Measurements from ENCODE around the gene TBC1D9B. TPM values are rescaled to one million over a fixed set of nuclear protein-coding genes. Genes with fewer than 3 reads are reported as not detected.

The TBC1D9B gene
- polyA plus RNA-seq, 4 donors: 32.4 to 80.6 (median 54.7) TPM

DNA sequence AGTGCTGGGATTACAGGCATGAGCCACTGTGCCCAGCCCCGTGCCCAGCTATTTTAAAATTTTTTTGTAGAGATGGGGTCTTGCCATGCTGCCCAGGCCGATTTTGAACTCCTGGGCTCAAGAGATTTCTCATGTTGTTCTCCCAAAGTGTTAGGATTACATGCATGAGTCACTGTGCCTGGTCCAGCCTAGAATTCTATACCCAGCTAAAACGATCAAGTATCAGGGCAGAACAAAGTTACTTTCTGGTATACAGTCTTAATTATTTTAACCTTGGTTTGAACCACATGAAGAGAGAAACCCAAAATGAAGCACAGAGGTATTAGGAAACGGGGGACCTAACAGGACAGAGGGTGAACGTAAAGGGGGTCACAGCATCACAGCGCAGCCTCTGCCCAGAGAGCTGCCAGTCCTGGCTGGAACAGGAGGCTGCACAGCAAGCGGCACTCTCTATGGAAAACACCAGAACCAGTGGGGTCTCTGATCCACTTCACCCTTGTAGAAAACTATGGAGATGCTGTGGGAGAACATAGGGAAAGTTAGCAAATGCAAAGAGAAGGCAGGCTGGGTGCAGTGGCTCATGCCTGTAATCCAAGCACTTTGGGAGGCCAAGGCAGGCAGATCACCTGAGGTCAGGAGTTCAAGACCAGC lies 76.8 kb downstream of the TBC1D9B start:
- FAIRE-seq (no peak), DNase-seq (no peak)
- Histone ChIP-seq H3K9me3 (ENCODE audit: control insufficient read depth in 2 of 2, insufficient read depth in 1 of 2, low read depth in 1 of 2, low read length in 1 of 2) (no peaks in the 10 kb centered on the region), H3K27me3 (ENCODE audit: control insufficient read depth in 3 of 3, insufficient read depth in 3 of 3, low read length in 3 of 3) (no peaks in the 10 kb centered on the region), H3K27ac (ENCODE audit: low read depth in 1 of 3, low read length in 2 of 3) (no peak overlapping the region), H3K36me3 (ENCODE audit: control insufficient read depth in 3 of 3, insufficient read depth in 2 of 3, low read depth in 1 of 3, low read length in 3 of 3) (peaks cover 26 to 81% (median 40%) of the 10 kb centered on the region in 3 donors), H3K4me1 (ENCODE audit: control insufficient read depth in 3 of 3, insufficient read depth in 2 of 3, low read depth in 1 of 3, low read length in 2 of 3) (peaks cover 0 to 20% (median 1%) of the 10 kb centered on the region in 3 donors), H3K4me3 (ENCODE audit: low read depth in 1 of 3, low read length in 3 of 3) (no peak overlapping the region)
- WGBS, 3 donors: 93 to 98% (median 94%) methylated on average over 7 of the region's 7 CpGs

DNA sequence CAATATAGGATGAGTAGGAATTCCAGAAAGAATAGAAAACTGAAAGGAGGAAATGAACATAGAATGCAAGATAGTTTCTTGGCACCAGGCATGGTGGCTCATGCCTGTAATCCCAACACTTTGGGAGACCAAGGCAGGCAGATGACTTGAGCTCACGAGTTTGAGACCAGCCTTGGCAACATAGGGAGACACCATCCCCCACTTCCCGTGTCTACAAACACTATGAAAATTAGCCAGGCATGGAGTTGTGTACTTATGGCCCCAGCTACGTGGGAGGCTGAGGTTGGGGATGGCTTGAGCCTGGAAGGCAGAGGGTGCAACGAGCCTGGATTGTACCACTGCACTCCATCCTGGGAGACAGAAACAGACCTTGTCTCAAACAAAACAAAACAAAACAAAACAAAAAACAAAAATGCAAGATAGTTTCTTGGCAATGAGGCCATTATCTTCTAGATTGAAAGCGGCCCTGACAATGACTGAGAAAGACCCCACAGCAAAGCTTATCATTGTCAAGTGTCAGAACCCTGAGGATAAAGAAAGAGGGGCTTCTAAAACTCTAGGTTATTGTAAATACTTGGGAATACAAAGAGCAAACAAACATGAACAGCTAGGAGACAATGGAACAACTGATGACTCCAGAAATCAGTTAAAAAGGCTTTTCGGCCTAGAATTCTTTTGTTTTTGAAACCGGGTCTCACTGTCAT lies 77.8 kb downstream of the TBC1D9B start:
- Histone ChIP-seq H3K27me3 (ENCODE audit: control insufficient read depth in 3 of 3, insufficient read depth in 3 of 3, low read length in 3 of 3) (no peaks in the 10 kb centered on the region), H3K4me1 (ENCODE audit: control insufficient read depth in 3 of 3, insufficient read depth in 2 of 3, low read depth in 1 of 3, low read length in 2 of 3) (peaks cover 0 to 30% (median 5%) of the 10 kb centered on the region in 3 donors), H3K36me3 (ENCODE audit: control insufficient read depth in 3 of 3, insufficient read depth in 2 of 3, low read depth in 1 of 3, low read length in 3 of 3) (peaks cover 31 to 90% (median 48%) of the 10 kb centered on the region in 3 donors), H3K4me3 (ENCODE audit: low read depth in 1 of 3, low read length in 3 of 3) (no peak overlapping the region), H3K27ac (ENCODE audit: low read depth in 1 of 3, low read length in 2 of 3) (no peak overlapping the region), H3K9me3 (ENCODE audit: control insufficient read depth in 2 of 2, insufficient read depth in 1 of 2, low read depth in 1 of 2, low read length in 1 of 2) (no peaks in the 10 kb centered on the region)
- DNase-seq: no peak
- 89 to 94% (median 90%) methylated on average over 7 of the region's 7 CpGs for WGBS, 3 donors
- no peak for FAIRE-seq

DNA sequence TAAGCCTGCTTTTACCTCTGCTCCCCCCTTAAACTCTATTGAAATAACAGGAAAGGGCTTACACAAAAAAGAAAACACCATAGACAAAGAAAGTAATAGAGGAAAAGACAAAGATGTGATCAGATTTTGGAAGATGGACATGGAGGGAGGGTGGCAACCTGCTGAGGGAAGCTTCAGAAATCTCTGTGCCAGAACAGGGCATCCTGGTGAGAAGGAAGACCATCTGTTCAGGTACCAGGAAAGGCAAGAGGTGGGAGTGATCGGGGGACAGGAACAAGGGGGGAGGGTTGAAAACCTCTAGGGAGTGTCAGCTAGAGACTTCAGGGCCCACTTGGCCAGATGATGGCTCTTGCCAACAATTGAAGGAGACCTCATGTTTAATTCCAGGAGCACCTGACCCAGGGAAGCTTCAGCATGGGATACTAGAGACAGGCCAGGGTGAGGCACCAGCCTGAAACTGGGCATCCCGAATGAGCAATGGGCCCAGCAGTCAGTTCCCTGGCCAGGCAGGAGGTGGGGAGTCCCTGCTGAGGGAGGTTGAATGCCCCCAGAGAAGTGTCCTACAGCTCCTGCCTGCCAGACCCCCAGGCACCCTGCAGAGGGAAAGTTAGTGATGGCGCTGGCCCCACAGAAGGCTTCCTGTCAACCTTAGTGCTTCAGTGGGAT lies 78.8 kb downstream of the TBC1D9B start:
- Histone ChIP-seq H3K27ac (ENCODE audit: low read depth in 1 of 3, low read length in 2 of 3) (no peak overlapping the region), H3K9me3 (ENCODE audit: control insufficient read depth in 2 of 2, insufficient read depth in 1 of 2, low read depth in 1 of 2, low read length in 1 of 2) (no peaks in the 10 kb centered on the region), H3K4me3 (ENCODE audit: low read depth in 1 of 3, low read length in 3 of 3) (no peak overlapping the region), H3K27me3 (ENCODE audit: control insufficient read depth in 3 of 3, insufficient read depth in 3 of 3, low read length in 3 of 3) (no peaks in the 10 kb centered on the region), H3K36me3 (ENCODE audit: control insufficient read depth in 3 of 3, insufficient read depth in 2 of 3, low read depth in 1 of 3, low read length in 3 of 3) (peaks cover 33 to 96% (median 50%) of the 10 kb centered on the region in 3 donors), H3K4me1 (ENCODE audit: control insufficient read depth in 3 of 3, insufficient read depth in 2 of 3, low read depth in 1 of 3, low read length in 2 of 3) (peaks cover 3 to 38% (median 5%) of the 10 kb centered on the region in 3 donors)
- DNase-seq (no peak), FAIRE-seq (no peak)
- 93 to 97% (median 94%) methylated on average over 3 of the region's 3 CpGs for WGBS, 3 donors

DNA sequence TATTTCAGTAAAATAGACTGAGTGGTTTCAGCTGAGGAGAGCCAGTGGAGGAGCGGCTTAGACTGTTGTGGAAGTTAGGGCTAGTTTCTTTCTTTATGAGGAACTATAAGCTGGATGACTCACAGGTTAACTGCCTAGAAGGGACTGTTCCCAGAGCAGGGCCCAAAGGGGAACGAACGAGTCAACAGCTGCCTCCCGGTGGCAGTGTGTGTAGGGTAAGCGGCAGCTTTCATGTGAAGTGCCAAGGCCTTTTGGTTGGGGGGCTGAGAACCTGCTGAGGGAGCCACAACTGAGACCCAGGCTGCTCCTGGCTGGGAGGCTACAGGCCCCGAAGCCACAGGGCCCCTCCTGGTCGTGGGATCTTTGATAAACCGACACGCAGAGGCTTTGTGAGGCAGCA lies 80.0 kb downstream of the TBC1D9B start:
- WGBS, 3 donors: 17 to 43% (median 32%) methylated on average over 9 of the region's 9 CpGs
- Histone ChIP-seq H3K9me3 (ENCODE audit: control insufficient read depth in 2 of 2, insufficient read depth in 1 of 2, low read depth in 1 of 2, low read length in 1 of 2) (no peaks in the 10 kb centered on the region), H3K27me3 (ENCODE audit: control insufficient read depth in 3 of 3, insufficient read depth in 3 of 3, low read length in 3 of 3) (no peaks in the 10 kb centered on the region), H3K27ac (ENCODE audit: low read depth in 1 of 3, low read length in 2 of 3) (peak overlapping the region; percentile 53 to 77 (median 72)), H3K4me1 (ENCODE audit: control insufficient read depth in 3 of 3, insufficient read depth in 2 of 3, low read depth in 1 of 3, low read length in 2 of 3) (peaks cover 4 to 48% (median 5%) of the 10 kb centered on the region in 3 donors), H3K36me3 (ENCODE audit: control insufficient read depth in 3 of 3, insufficient read depth in 2 of 3, low read depth in 1 of 3, low read length in 3 of 3) (peaks cover 25 to 96% (median 46%) of the 10 kb centered on the region in 3 donors), H3K4me3 (ENCODE audit: low read depth in 1 of 3, low read length in 3 of 3) (no peak overlapping the region)
- DNase-seq: peak; percentile 75 to 89
- no peak for FAIRE-seq

DNA sequence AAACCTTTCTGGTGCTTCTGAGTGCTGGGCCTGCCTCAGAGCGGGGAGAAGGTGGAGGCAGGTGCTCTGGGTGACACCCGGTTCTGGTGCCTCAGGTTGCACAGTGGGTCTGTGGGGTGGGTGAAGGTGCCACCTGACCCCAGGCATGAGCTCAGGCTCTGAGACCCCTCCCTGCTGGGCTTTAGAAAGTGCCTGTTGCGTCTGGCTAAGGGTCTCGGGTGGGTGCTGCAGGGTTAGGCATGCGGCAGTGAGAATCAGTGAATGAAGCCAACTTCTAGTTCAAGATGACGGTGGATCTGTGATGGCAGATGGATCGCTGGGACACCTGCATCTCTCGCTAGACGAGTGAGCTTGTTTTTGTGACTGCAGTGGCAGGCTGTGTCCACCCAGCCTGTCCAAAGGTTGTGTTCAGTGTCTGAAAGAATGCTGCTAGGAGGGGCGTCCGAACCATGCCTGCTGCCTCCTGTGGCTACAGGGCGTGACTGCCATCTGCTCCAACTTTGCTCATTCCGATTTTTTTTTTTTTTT lies 82.0 kb downstream of the TBC1D9B start:
- peak; percentile 85 to 89 for DNase-seq
- no peaks in the 10 kb centered on the region for H3K9me3 ChIP-seq (ENCODE audit: control insufficient read depth in 2 of 2, insufficient read depth in 1 of 2, low read depth in 1 of 2, low read length in 1 of 2)
- no peak for FAIRE-seq
- 27 to 67% (median 35%) methylated on average over 13 of the region's 13 CpGs for WGBS, 3 donors
- H3K27me3 ChIP-seq (ENCODE audit: control insufficient read depth in 3 of 3, insufficient read depth in 3 of 3, low read length in 3 of 3): no peaks in the 10 kb centered on the region
- H3K36me3 ChIP-seq (ENCODE audit: control insufficient read depth in 3 of 3, insufficient read depth in 2 of 3, low read depth in 1 of 3, low read length in 3 of 3): peaks cover 24 to 82% (median 35%) of the 10 kb centered on the region in 3 donors
- peaks cover 5 to 57% (median 8%) of the 10 kb centered on the region in 3 donors for H3K4me1 ChIP-seq (ENCODE audit: control insufficient read depth in 3 of 3, insufficient read depth in 2 of 3, low read depth in 1 of 3, low read length in 2 of 3)
- H3K27ac ChIP-seq (ENCODE audit: low read depth in 1 of 3, low read length in 2 of 3): peak overlapping the region; percentile 19 to 50 (median 44)
- H3K4me3 ChIP-seq (ENCODE audit: low read depth in 1 of 3, low read length in 3 of 3): peak overlapping the region in 1 of 3 donors; percentile 27

DNA sequence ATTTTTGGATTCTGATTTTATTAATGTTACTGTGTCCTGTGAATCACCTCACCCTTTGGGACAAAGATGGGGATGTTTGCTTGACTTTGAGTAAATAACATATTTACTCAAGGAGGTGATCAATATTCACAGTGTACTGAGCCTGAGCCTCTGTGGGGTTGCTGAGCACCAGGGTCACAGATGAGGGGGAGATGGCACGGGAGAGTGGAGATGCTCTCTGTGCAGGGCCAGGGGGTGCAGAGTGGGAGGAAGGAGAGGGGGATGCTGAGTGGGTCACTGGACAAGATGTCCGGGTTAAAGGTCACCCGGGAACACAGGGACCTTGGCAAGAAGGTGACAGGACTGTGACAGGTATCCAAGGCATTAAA lies 83.0 kb downstream of the TBC1D9B start:
- Histone ChIP-seq H3K9me3 (ENCODE audit: control insufficient read depth in 2 of 2, insufficient read depth in 1 of 2, low read depth in 1 of 2, low read length in 1 of 2) (no peaks in the 10 kb centered on the region), H3K27ac (ENCODE audit: low read depth in 1 of 3, low read length in 2 of 3) (no peak overlapping the region), H3K4me1 (ENCODE audit: control insufficient read depth in 3 of 3, insufficient read depth in 2 of 3, low read depth in 1 of 3, low read length in 2 of 3) (peaks cover 8 to 66% (median 11%) of the 10 kb centered on the region in 3 donors), H3K4me3 (ENCODE audit: low read depth in 1 of 3, low read length in 3 of 3) (no peak overlapping the region), H3K36me3 (ENCODE audit: control insufficient read depth in 3 of 3, insufficient read depth in 2 of 3, low read depth in 1 of 3, low read length in 3 of 3) (peaks cover 17 to 75% (median 28%) of the 10 kb centered on the region in 3 donors), H3K27me3 (ENCODE audit: control insufficient read depth in 3 of 3, insufficient read depth in 3 of 3, low read length in 3 of 3) (no peaks in the 10 kb centered on the region)
- FAIRE-seq (no peak), DNase-seq (no peak)
- 44 to 79% (median 68%) methylated on average over 3 of the region's 3 CpGs for WGBS, 3 donors

DNA sequence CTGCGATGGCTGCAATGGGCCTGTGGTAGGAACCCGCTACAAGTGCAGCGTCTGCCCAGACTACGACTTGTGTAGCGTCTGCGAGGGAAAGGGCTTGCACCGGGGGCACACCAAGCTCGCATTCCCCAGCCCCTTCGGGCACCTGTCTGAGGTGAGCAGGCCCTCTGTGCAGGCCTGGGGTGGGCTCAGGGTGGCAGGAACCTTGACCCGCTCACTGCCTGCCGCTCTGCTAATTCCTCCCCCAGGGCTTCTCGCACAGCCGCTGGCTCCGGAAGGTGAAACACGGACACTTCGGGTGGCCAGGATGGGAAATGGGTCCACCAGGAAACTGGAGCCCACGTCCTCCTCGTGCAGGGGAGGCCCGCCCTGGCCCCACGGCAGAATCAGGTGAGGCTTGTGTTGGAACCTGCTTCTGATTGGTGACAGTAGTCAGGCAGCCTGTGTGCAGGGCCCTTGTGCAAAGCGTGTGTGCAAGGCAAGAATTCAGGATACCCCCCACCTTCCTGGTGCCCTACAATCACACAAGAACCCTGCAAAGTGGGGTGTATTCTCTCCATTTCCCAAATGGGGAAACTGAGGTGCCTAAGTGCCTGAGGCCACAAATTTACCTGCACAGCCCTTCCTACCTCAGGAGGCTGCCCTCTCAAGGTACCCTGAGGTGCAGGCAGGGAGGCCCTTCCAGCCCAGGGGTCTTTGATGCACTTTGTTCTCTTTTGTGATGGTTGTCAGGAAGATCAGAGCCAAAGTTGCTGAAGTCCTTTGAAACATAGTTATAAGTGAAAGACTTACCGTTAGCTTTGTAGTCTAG lies 83.6 kb downstream of the TBC1D9B start:
- WGBS, 3 donors: 82 to 90% (median 82%) methylated on average over 22 of the region's 22 CpGs
- Histone ChIP-seq H3K36me3 (ENCODE audit: control insufficient read depth in 3 of 3, insufficient read depth in 2 of 3, low read depth in 1 of 3, low read length in 3 of 3) (peaks cover 17 to 73% (median 25%) of the 10 kb centered on the region in 3 donors), H3K27me3 (ENCODE audit: control insufficient read depth in 3 of 3, insufficient read depth in 3 of 3, low read length in 3 of 3) (no peaks in the 10 kb centered on the region), H3K4me3 (ENCODE audit: low read depth in 1 of 3, low read length in 3 of 3) (no peak overlapping the region), H3K9me3 (ENCODE audit: control insufficient read depth in 2 of 2, insufficient read depth in 1 of 2, low read depth in 1 of 2, low read length in 1 of 2) (no peaks in the 10 kb centered on the region), H3K4me1 (ENCODE audit: control insufficient read depth in 3 of 3, insufficient read depth in 2 of 3, low read depth in 1 of 3, low read length in 2 of 3) (peaks cover 8 to 71% (median 11%) of the 10 kb centered on the region in 3 donors), H3K27ac (ENCODE audit: low read depth in 1 of 3, low read length in 2 of 3) (no peak overlapping the region)
- DNase-seq (no peak), FAIRE-seq (no peak)
